EH (cell line): ENCODE measurements around the gene PHYH.
"Not testable (repeated sequence)": the region's sequence is repeated elsewhere in the genome, so short reads cannot be mapped to it uniquely, and the experiment has no call there.

Source experiments
- DNase-seq: peaks from one replicate; pipeline ENCODE4 v3.0.0-alpha.2; 2015; ENCODE audit warnings: low read depth

The PHYH gene

DNA sequence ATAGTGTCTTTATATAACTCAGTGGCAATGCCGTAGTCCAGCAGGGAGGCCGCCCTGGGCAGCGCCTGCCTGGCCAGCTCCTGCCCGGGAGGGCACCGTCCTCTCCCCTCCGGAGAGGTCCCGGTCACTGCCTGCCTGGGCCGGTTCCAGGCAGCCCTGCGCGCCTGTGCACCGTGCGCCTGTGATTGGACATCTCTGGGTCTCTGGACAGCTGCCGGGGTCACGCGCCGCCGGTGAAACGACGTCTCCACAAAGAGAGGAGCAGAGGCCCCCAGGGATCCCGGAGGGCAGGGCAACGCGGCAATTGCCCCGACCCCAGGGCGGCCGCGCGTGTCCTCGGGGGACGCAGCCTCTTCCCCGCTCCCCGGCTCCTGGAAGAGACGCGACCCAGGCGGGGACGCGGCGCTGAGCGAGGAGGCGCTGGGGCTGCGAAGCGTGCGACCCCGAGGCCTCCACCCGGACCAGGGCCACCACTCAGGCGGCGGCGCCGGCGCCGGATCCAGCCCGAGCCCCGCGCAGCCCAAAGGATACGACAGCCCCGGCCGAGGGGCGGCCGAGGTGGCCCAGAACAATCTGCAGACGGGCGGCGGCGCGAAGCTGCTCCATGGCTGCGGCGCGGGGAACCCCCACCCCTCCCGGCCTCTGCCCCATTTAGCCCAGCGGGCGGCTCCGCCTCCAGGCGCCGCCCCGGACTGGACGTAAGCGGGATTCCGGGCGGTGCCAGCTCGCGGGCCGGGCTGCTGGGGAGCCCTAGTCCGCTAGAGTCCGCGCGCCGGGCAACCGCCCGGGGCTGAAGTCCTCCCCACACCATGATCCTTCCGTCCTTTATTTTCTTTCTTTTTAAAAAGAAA lies at the start of gene PHYH:
PHYH (minus strand) TSS at position 628 of the 851 bp plus-strand sequence; CDS start at position 606, 22 bp downstream.
- DNase-seq, result peak; percentile 84

DNA sequence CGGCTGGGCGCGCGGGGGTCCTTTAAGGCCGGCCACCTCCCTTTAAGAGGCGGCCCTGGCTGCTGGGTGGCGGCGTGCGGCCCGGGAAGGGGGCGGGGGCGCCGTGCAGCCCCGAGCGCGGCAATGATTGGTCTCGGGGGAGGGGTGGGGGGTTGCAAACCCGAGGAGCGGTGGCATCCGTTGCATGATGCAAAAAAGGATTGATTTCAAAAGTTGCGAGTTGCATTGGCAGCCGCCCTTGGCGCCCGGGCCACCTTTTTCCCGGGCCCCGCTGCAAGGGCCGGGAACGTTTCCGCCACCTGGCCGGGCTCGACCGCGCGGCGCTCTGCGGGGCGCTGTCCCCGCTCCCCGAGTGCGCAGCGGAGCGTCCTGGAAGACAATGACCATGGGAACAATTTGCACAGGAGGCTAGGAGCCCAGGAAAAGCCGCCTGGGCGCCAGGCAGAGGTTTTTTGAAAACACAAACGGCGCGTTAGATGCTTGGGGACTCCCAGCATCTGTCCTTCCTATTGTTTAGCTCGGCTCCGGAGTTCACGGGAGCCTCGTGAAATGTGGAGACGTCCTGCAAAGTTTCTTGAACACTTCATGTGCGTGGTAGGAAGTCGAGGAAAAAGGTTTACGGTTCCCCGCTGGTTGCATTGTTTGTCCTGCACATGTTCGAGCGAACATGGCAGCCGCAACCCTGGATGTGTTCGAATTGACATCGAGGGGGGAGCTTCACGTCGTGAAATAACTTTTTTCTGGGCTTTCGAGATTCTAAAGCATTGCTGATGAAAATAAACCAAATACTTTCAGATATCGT lies 48.6 kb upstream of the PHYH start, which contains the start of gene SEPHS1:
SEPHS1 (minus strand) TSS at position 78 of the 802 bp plus-strand sequence. CDS start 3,343 bp downstream, outside the sequence.
- peak; percentile 75 for DNase-seq

DNA sequence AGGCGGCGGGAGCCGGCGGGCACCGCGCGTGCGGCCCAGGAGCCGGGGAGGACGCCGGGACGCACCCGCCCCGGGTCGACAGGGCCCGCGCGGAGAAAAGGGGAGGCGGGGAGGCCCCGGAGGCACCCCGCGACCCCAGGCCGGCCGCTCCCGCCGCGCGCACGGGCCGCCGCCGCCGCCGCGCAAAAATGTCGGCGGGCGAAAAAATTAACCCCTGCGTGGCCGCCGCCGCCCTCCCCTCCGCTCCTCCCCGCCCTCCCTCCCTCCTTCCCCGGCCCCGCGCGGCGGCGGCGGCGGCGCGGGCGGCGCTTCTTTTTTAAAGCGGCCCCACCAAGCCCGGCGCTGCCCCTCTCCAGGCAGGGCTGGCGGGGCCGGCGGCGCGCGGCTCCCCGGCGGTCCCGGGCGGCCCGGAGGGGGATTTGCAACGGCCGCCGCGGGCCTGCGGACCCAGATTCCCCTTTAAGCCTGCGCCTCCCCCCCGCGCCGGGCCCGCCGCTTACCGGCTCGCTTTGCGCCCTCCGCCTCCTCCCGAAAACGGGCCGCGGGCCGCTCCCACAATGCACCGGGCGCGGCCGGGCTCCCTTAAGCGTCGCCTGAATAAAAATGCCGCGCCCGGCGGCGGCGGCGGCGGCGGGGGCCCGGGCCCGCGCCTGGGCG lies 47.8 kb upstream of the PHYH start:
- peak; percentile 75 for DNase-seq

DNA sequence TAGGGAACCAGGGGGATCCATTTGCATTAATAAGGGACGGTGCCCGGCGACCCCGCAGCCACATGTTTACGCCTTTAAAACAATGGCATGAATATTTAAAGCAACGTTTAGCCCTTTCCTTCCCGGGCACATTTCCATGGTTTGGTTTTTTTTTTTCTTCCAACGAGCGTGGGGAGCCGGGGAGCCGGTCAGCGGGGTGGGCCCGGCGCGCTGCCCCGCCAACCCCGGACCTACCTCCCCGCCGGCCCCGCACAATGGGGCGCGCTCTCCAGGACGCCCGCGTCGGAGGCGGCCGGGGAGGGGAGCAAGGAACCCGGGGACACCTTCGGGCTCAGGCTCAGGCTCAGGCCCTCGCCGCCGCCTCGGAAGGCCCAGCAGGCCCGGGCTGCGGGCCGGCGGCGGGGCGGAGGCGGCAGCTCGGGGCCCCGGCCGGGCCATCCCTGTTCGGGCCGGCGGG lies 47.2 kb upstream of the PHYH start:
- DNase-seq, result peak; percentile 39

DNA sequence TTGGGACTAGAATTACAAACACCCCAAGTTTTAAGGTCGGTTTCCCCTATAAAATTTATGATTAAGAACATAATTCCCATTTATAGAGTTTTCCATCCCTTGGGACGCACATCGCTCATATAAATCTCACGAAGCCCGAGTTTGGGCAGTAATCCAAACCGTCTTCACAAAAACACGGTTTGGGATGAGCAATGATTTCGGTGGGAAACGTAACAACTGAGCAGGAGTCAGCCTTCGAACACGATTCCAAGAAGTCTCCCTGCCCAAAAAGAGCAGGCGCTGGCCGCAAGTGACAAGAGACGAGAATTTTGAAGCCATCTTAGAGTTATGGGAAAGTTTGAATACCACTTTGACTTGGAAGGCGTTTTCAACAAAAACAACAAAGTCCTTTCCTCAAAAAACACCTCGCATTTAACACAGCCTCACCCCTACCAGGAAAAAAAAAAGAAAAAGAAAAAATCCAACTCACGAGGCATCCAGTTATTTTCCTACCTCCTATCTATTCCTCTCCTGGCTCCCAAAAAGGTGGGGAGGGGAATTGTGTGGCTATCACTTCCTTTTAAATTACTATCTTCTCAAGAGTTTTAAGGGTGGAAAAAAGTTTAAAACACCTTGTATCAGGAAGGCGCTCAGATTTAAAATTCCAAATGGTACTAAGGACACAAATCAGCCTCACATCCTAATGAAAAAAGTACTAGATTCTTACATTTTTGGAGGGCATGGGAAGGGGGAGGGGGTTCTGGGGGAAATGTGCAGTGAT lies 46.6 kb upstream of the PHYH start:
- peak; percentile 80 for DNase-seq

DNA sequence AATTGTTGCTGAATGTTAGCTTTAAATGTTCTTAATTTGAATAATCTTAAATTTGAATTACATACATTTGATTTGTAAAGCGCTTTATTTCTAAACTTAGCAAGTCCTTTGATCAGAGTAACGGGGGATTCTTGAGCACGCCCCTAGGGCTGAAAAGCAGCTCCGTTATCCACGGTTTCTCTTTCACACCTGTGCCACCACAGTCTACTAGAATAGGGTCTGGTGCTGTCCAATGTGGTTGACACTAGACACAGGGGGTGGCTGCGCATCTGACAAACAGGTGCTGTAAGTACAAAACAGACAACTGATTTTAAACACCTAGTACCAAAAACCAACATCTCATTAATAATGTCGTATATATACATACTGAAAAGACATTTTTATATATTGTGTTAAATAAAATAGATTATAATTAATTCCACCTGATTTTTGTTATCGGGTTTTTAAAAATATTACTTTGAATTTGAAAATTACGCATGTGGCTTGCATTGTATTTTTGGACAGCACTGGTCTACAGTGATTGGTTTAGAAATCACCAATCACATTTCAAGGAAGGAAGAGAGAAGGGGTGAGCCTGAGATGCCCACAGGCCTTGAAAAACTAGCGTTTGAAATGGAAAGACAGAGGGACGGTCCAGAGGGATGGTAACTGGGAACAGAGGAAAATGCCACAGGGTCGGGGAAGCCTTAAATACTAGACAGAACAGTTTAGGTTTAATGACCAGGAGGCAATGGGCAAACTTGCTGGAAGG lies 40.9 kb upstream of the PHYH start:
- no peak for DNase-seq

DNA sequence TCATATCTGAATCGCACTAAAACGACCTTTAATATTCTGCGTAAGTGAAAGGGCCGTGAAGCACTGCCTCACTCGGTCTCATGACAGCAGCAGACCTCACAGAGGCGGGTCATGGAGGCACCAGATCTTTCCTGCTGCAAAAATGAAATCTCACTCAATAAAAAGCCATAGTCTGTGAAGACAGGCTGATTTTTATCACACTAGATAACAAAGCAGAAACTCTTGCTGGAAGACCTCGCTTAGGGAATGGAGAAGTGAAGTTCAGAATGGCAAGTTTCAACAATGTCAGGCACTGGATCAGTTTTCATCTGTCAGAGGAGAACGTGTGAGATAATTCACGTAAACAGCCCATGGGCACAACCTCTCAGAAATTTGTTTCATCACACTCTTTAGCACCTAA lies 40.2 kb upstream of the PHYH start:
- no peak for DNase-seq

DNA sequence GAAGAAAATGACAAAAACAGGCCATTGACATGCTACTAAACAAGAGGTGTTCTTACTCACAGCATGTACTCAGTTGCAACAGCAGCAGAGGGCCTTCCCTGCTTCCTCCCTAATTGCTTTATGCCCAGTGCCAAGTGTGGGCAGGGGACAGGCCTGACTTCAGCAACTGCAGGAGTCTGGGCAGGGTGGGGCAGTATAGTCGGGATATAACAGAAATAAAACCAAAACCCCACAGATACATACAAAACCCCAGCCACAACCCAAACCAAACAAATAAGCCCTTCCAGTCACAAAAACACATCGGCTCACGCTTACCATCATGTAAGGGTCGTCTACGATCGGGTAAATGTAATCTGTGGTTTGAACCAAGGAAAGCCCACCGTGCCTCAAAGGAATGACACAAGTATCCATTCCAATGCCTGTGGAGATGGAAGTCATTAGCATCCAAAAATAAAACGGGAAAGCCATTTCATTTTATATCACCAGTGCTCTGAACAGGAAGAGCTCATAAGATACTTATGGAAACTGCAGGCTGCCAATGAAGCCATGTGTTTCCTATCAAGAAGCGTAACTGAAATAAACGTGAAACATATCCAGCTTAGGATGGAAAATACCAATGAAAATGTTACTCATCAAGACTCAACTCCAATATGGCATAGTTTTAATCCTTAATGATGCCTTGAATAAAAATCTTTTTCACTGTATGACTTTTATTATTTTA lies 38.7 kb upstream of the PHYH start:
- DNase-seq, result peak; percentile 82

DNA sequence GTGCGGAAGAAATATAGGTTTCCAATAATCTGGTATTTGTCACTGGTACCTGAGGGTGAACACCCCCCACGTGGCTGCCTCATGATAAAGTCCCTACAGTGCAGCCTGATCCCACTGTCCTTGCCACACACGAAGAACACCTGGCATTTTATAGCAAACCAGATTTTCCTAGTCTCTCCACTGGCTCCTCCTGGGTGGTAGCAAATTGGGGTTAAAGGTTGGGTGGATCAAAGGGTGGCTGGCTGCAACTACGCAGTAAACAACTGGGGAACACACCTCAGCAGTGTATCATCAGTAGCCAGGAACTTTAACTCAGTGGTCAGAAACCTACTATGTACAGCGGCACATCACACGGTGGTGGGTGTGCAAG lies 37.9 kb upstream of the PHYH start:
- no peak for DNase-seq

DNA sequence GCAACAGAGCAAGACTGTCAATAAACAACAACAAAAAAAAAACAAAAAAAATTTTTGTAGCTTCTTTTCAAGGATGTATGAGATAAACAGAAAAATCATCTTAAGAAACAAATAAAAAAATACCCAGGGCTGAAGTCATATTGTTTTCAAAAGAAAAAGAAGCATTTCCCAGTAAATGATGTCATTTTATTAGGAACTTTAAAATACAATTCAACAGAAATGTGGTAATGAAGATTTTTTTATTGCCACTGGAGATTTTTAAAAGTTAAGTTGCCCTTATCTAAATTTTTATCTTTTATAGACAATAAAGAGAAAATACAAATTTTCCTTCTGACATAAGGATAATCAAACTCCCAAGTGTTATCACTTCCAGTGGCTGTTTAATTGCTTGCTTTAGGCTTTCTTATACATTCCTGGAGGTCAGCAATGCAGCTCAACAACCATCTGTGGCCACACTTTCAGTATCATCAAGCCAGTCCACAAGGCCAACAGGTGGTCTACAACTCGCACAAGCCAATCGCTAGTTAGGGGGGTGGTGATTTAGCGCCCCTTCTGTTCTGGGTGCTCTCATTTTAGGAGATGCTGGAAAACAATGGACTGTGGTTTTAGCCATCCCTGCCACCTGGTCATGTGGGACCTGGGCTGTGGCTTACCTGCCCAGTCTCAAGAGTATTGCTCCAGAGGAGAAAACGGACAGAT lies 37.4 kb upstream of the PHYH start:
- DNase-seq, result no peak

DNA sequence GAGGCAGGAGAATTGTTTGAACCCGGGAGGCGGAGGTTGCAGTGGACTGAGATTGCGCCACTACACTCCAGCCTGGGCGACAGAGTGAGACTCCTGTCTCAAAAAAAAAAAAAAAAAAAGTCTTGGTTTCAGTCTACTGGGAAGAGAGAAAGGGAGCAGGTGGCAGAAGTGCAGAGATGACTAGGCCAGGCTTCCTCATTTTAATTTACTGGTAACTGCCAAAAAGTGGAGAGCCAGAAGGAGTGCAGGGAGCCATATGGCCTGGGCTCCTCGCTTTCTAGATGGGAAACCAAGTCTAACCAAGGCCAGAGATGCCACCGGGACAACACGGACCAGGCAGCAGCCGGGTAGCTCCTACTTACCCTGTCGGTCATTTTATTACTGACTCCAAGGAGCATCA lies 36.0 kb upstream of the PHYH start:
- DNase-seq, result no peak

DNA sequence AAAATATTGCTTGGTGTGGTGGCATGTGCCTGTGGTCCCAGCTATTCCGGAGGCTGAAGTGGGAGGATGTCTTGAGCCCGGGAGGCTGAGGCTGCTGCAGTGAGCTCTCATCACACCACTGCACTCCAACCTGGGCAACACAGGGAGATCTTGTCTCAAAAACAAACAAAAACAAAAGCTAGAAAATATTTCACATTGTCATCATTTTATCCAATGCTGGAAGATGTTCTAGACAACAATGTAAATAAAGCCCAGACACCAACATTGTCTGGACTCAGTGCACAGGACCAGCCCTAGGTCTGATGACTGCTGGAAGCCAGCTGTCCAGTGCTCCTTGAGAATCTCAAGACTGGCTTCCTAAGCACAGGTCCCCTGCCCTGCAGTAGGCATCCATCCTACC lies 34.7 kb upstream of the PHYH start:
- DNase-seq, result no peak

DNA sequence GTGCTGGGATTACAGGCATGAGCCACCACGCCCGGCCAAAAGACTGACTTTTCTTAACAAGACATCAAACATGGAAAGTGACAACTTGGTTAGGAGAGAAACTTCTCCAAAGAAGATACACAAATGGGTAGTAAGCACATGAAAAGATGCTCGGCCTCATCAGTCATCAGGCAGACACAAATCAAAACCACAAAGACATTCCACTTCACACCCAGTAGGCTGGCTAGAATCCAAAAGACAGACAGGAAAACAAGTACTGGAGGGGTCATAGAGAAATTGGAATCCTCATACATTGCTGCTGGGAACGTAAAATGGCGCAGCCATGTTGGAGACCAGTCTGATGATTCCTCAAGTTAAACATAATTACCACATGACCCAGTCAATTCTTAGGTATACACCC lies 31.8 kb upstream of the PHYH start:
- DNase-seq, result peak; percentile 50

DNA sequence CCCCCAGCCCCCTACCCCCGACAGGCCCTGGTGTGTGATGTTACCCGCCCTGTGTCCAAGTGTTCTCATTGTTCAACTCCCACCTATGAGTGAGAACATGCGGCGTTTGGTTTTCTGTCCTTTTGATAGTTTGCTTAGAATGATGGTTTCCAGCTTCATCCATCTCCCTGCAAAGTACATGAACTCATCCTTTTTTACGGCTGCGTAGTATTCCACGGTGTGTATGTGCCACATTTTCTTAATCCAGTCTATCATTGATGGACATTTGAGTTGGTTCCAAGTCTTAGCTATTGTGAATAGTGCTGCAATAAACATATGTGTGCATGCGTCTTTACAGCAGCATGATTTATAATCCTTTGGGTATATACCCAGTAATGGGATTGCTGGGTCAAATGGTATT lies 31.1 kb upstream of the PHYH start:
- not testable (repeated sequence) for DNase-seq

DNA sequence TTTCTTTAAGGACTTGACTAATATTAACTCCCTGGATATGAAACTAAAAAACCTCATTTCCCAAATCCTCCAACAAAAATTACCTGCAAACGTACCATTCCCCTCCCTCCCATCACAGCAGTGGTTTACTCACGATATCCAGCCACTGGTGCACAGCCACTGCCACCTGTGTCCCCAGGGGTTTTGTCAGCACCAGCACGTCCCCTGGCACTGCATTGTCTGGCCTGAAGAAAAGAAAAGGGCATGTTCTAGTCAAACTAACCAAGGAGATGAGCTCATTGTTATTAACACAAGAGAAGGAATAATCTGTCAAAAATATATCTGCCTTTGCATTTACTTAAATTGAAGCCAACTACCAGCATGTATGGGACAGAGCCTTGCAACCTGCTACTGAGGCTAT lies 29.7 kb upstream of the PHYH start:
- no peak for DNase-seq

DNA sequence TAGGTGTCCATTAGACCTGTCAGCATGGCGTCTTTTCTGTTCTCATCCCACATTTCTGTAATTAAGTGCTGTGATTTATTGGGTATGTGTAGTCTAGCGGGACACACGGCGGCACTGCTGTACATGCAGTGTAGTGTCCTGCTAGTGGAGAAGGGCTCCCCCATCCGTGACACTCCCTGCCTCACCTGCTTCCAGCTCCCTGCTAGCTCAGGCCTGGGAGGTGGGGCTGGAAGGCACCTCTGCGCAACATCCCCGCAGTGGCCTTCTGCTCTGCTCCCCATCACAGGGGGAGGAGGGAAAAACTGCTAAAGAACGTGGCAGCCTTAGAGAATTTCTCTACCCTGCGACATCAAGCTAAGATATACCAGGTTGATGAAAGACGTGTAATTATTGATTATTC lies 28.7 kb upstream of the PHYH start:
- no peak for DNase-seq

DNA sequence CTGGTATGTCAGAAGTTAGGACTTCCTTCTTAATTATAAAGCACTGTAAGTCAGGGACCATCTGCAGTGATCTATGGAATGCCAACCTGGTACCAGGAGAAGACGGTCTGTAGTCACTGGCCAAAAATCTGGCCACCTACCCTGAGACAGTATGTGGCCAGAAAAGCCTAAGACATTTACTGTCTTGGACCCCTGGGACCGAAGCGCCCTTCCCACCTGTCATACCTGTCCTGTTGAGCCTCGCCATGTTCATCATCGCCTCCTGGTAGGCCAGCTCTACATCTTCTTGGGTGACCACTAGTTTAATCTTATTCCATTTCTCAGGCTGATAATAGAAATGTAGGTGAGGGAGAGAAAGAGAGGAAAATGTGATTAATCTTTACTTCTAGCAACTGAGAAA lies 28.3 kb upstream of the PHYH start:
- DNase-seq, result no peak

DNA sequence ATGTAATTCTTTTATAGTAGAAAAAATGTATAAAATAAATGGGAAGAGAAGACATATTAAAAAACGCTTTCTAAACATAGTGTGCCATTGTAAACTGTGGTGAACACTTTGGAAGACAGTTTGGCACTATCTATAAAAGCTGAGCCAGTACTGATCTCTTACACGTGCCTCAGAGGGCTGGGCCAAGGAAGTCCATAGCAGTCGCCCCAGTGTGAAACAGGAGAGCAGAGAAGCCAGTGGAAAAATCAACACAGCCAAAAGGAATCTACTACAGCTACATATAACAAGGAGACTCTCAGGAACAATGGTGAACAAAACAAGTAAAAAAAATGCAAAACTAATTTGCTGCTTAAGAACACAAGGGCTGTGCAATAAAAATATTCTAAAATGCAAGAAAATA lies 27.7 kb upstream of the PHYH start:
- no peak for DNase-seq

DNA sequence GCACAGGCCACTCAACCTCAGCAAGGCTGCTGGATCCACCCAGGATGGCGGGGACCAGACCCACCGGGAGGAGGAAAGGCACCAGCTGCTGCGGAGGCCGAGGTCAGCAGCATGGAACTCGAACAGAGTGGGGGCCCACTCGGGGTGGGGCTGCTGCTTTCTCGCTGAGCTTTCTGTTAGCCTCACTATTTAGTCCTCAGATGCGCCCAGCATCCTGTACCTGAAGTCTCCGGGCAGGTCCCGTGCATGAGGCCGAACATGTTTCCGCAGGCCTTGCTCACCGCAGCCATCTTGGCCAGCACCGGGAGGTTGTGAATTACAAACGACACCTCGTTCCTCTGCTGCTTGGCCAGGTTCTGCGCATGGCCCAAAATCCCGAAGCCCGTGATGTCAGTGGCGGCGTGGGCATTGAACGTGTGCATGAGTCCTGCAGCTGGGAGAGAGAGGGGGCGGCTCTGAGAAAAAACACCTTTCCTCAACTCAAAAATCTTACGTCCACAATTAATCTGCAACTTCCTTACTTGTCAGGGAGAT lies 22.8 kb upstream of the PHYH start:
- DNase-seq, result no peak

DNA sequence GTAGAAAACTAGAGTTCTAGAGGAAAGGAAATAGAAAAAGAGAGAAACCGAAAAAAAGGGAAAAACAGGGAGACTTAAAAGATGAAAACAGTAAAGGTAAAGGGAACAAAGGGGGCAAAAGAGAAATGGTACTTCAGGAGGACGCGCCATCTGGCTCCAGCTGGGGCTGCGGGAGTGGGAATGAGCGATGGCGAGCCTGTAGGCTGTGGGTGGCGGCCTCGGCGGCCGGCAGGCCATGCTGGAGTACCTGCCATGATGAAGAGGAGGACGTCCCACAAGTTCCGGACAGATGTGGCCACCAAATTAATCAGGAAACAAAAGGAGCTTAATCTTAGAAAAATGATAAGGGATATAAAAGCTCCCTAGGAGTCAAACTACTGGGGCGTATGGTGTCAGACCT lies 21.7 kb upstream of the PHYH start:
- no peak for DNase-seq
